GM19193 (cell line): Measurements from ENCODE around the gene EXOC6B.

Source experiments
- POLR2A ChIP-seq: IDR thresholded peaks from 4 replicates; pipeline ENCODE4 v1.6.1; 2011; ENCODE audit not compliant: insufficient read depth, insufficient read length; ENCODE audit errors: extremely low read depth

EXOC6B gene

GRCh38 chr2:72785517-72785916, 40.3 kb downstream of the EXOC6B start:
- TF ChIP-seq POLR2A: no peak

GRCh38 chr2:72782520-72782919, 43.3 kb downstream of the EXOC6B start:
- TF ChIP-seq POLR2A: no peak

- TF ChIP-seq POLR2A: no peak
Measured at GRCh38 chr2:72781480-72781879, 44.4 kb downstream of the EXOC6B start.

- no peak for TF ChIP-seq POLR2A
Measured at GRCh38 chr2:72780477-72780876, 45.4 kb downstream of the EXOC6B start.

GRCh38 chr2:72779495-72779894, 46.3 kb downstream of the EXOC6B start:
- no peak for TF ChIP-seq POLR2A

GRCh38 chr2:72778410-72778809, 47.4 kb downstream of the EXOC6B start:
- no peak for TF ChIP-seq POLR2A

GRCh38 chr2:72770879-72771461, 54.9 kb downstream of the EXOC6B start:
- TF ChIP-seq POLR2A: no peak

- no peak for TF ChIP-seq POLR2A
Measured at GRCh38 chr2:72765997-72766609, 59.7 kb downstream of the EXOC6B start.

GRCh38 chr2:72762276-72762675, 63.6 kb downstream of the EXOC6B start:
- TF ChIP-seq POLR2A: no peak

GRCh38 chr2:72759755-72760154, 66.1 kb downstream of the EXOC6B start:
- no peak for TF ChIP-seq POLR2A

- TF ChIP-seq POLR2A: no peak
Measured at GRCh38 chr2:72757177-72757775, 68.6 kb downstream of the EXOC6B start.

- no peak for TF ChIP-seq POLR2A
Measured at GRCh38 chr2:72755647-72756423, 70.0 kb downstream of the EXOC6B start.

GRCh38 chr2:72754628-72755320, 71.1 kb downstream of the EXOC6B start:
- no peak for TF ChIP-seq POLR2A

GRCh38 chr2:72750977-72751639, 74.7 kb downstream of the EXOC6B start:
- no peak for TF ChIP-seq POLR2A
